A673 (cell line): Measurements from ENCODE around the gene ZNF189.

Experiments
- EZH2 ChIP-seq: fragments of 200-600 bp; sonication (generic); IDR thresholded peaks from 2 replicates; pipeline ENCODE4 v1.6.1; 2017; ENCODE audit warnings: borderline replicate concordance, low read depth, mild to moderate bottlenecking, mixed read lengths, antibody characterized with exemption, low read length; ENCODE audit not compliant: poor library complexity, severe bottlenecking
- TF ChIP-seq, protein P1 (sequence below): fragments of 300-800, 200-600 bp; sonication (generic); conservative IDR thresholded peaks from 2 replicates; pipeline ENCODE4 v1.5.1; 2017; ENCODE audit warnings: low read depth, mild to moderate bottlenecking, antibody characterized with exemption, low read length, moderate library complexity, mixed read lengths

- TF ChIP-seq, protein P1, sequence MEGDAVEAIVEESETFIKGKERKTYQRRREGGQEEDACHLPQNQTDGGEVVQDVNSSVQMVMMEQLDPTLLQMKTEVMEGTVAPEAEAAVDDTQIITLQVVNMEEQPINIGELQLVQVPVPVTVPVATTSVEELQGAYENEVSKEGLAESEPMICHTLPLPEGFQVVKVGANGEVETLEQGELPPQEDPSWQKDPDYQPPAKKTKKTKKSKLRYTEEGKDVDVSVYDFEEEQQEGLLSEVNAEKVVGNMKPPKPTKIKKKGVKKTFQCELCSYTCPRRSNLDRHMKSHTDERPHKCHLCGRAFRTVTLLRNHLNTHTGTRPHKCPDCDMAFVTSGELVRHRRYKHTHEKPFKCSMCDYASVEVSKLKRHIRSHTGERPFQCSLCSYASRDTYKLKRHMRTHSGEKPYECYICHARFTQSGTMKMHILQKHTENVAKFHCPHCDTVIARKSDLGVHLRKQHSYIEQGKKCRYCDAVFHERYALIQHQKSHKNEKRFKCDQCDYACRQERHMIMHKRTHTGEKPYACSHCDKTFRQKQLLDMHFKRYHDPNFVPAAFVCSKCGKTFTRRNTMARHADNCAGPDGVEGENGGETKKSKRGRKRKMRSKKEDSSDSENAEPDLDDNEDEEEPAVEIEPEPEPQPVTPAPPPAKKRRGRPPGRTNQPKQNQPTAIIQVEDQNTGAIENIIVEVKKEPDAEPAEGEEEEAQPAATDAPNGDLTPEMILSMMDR: no peak
- no peak for TF ChIP-seq EZH2
Measured at GRCh38 chr9:101409079-101409477, 10.4 kb downstream of the ZNF189 start.
